ENCODE results near the gene SV2C.

DNA sequence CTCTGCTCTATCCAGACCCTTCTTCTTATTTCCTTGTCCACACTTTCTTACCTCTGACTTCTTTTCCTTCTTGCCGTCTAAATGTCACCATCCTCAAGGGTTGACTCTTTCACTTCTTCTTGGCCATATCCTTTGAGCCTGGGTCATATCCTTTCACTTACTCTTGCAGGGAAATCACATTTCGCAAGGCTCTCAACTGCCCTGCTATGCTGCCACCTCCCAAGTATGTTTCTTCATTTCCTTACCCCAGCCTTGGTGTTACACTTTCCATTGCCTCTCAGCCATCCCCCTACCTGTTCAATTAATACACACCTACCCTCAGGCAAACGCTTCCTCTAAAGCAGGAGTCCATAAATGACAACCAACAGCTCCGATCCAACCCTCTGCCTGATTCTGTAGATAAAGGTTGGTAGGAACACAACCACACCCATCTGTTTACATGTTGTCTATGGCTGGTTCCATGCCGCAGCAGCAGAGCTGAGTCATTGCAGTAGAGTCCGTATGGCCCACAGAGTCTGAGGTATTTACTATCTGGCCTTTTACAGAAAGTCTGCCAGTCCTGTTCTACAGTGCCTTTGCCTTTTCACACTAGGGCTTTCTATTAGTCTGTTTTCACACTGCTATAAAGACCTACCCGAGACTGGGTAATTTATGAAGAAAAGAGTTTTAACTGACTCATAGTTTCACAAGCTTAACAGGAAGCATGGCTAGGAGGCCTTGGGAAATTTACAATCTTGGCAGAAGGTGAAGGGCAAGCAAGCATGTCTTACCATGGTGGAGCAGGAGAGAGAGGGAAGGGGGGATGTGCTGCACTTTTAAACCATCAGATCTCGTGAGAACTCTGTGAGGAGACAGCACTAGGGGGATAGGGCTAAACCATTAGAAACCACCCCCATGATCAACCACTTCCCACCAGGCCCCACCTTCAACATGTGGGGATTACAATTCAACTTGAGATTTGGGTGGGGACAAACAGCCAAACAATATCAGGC, 97.9 kb downstream of the SV2C start:
- TF ChIP-seq, protein P1, sequence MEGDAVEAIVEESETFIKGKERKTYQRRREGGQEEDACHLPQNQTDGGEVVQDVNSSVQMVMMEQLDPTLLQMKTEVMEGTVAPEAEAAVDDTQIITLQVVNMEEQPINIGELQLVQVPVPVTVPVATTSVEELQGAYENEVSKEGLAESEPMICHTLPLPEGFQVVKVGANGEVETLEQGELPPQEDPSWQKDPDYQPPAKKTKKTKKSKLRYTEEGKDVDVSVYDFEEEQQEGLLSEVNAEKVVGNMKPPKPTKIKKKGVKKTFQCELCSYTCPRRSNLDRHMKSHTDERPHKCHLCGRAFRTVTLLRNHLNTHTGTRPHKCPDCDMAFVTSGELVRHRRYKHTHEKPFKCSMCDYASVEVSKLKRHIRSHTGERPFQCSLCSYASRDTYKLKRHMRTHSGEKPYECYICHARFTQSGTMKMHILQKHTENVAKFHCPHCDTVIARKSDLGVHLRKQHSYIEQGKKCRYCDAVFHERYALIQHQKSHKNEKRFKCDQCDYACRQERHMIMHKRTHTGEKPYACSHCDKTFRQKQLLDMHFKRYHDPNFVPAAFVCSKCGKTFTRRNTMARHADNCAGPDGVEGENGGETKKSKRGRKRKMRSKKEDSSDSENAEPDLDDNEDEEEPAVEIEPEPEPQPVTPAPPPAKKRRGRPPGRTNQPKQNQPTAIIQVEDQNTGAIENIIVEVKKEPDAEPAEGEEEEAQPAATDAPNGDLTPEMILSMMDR (IDR thresholded peaks at IDR 0.05): no peak
- TF ChIP-seq, protein P2, sequence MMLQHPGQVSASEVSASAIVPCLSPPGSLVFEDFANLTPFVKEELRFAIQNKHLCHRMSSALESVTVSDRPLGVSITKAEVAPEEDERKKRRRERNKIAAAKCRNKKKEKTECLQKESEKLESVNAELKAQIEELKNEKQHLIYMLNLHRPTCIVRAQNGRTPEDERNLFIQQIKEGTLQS (CRISPR knock-in tag; conservative IDR thresholded peaks at IDR 0.05): no peak
- TF ChIP-seq ZNF138 (CRISPR knock-in tag; conservative IDR thresholded peaks at IDR 0.05) (no peak), CREB1 (CRISPR knock-in tag; IDR thresholded peaks at IDR 0.05) (no peak), NFYB (CRISPR knock-in tag; conservative IDR thresholded peaks at IDR 0.05; ENCODE audit: low read depth) (no peak), FOXK1 (CRISPR knock-in tag; IDR thresholded peaks at IDR 0.05) (no peak)
- TF ChIP-seq, protein P3, sequence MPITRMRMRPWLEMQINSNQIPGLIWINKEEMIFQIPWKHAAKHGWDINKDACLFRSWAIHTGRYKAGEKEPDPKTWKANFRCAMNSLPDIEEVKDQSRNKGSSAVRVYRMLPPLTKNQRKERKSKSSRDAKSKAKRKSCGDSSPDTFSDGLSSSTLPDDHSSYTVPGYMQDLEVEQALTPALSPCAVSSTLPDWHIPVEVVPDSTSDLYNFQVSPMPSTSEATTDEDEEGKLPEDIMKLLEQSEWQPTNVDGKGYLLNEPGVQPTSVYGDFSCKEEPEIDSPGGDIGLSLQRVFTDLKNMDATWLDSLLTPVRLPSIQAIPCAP (CRISPR knock-in tag; IDR thresholded peaks at IDR 0.05): no peak
